HG03439 (cell line): ENCODE results near the gene SLC7A14.
A peak's percentile ranks its signal among the peaks of the same experiment; 100 is the strongest.
"Not testable (repeated sequence)": the region's sequence is repeated elsewhere in the genome, so short reads cannot be mapped to it uniquely, and the experiment has no call there.

ENCODE experiments used
- ATAC-seq: cut with Tn5 transposase; IDR thresholded peaks from one replicate; pipeline ENCODE4 v1.9.1; 2021; ENCODE audit warnings: mild to moderate bottlenecking, moderate library complexity; ENCODE audit not compliant: unreplicated experiment

Gene SLC7A14

GRCh38 chr3:170598091-170598502 is 12.2 kb upstream of the SLC7A14 start:
- no peak for ATAC-seq

- no peak for ATAC-seq
Observed at GRCh38 chr3:170594528-170594927, 8.7 kb upstream of the SLC7A14 start.

DNA sequence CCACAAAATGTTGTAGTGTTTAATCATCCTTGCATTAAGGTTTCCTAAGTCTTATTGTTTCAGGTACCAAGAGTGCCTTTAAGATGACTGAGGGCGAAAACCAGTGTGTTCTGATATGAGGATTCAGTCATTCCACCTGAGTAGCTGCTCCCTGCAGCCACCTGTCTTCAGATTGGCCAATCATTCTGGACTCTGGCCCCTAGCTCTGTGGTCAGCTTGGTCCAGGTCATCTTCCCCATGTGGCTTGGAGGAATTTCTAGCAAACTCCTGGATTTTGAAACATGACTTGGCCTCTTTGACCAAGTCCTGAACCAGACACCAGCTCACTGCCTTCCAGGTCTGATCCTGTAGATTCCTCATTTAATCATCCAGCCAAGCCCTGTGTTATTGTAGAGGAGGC is 7.8 kb upstream of the SLC7A14 start:
- no peak for ATAC-seq

- no peak for ATAC-seq
Observed at GRCh38 chr3:170589113-170589512, 3.2 kb upstream of the SLC7A14 start.

DNA sequence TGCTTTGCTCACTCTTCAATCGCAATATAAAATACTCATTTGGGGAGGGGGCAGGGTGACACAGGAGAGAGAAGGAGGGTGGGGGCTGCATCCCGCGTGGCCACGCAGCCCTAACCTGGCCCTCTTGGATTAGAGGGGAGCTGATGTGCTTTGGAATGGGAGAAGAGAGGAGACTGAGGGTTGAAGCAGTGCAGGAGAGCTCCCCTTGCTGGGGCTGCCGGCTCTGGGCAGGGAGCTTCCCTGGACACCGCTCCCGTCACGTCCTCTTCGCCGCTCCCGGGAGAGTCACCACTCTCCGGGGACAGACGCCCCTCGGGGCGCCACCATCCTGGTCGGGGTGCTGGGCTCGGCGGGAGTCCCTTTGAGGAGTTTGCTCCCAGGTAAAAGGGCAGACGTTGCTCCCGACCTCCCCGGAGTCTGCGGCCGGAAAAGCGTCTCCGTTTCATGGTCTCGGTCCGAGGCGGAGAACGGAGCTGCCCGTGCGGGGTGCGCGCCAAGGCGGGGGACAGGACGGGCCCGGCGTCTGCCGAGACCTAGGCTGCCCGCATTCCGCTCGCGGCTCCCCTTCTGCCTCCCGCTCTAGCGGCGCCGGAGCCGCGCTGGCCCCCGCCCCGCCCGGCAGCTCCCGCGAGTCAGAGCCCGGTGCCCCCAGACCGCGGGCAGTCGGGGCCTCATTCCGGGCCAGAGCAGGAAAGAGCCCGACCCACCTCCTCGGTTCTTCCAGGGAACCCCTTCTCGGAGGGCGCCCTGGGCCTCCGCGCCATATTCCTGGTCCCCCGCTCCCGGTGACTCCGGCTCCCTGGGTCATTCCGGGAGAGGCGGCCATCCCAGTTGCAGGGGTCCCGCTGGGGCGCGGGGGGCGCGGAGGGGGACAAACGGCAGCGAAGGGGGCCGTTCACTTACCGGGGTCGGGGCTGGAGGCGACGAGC is 603 bp downstream of the SLC7A14 start:
- no peak for ATAC-seq

GRCh38 chr3:170584585-170585007 is 1.3 kb downstream of the SLC7A14 start:
- no peak for ATAC-seq

GRCh38 chr3:170579646-170580045 is 6.2 kb downstream of the SLC7A14 start:
- no peak for ATAC-seq

DNA sequence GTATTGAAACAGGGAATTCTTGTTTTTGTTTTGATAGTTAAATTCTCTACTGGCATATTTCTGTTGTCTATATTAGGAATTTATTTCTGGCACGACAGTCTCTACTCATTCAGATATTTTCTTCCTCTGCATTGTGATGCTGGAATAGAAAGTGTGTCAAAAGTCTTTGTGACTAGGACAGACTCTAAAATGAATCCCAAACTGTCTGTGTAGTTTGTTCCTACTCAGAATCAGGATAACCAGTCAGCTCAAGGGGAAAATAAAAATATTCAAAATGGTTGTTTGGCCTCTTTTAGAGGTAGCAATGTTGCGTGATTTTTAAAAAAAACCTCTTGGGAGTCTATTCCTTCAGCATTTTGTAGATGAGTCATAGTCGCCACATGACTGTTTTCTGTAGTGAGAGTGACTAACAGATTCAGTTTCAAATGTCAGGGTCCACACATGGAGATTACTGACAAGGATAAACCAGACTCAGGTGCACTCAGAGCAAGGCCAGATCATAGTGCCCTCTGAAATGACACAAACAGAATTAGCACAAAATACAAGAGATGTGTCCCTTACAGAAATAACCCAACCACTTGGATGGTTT is 13.1 kb downstream of the SLC7A14 start:
- ATAC-seq: peak; percentile 97

- not testable (repeated sequence) for ATAC-seq
Observed at GRCh38 chr3:170567598-170567997, 18.3 kb downstream of the SLC7A14 start.

- no peak for ATAC-seq
Observed at GRCh38 chr3:170566413-170566812, 19.5 kb downstream of the SLC7A14 start.

DNA sequence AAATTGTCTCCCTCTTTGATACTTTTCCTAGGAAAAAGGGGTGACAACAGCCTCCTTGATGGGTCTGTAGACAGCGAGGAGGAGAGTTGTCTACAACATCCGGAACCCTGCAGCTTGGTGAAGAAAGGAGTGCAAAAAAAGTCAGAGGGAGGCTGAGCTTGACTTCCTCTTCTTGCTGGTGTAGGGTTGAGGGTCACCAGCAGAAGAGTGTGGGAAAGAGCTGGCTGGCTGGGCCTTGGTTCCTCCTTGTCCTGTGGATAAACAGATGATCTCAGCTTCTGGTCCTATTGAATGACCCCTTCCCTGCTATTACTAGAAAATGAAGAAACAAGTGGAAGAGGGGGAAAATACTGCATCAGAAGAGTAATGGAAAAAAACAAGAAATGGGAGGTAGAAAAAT is 20.4 kb downstream of the SLC7A14 start:
- no peak for ATAC-seq

DNA sequence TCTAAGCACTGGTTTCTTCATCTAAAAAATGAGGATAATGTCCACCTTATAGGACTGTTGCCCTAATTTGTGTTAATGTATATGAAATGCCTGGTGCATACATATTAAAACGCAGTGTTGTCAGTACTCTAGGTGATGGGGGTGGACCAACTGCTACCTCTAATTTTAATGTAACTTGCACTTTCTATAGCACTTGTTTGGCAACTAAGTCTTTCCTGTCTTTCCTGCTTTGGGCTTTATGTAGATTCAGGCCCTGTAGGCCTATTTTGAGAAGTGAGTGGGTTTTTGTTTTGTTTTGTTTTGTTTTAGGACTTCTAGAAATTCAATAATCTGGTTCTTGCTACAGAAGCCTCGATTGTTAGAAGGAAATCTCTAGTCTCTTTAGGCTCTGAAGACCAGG is 21.2 kb downstream of the SLC7A14 start:
- ATAC-seq: peak; percentile 12

DNA sequence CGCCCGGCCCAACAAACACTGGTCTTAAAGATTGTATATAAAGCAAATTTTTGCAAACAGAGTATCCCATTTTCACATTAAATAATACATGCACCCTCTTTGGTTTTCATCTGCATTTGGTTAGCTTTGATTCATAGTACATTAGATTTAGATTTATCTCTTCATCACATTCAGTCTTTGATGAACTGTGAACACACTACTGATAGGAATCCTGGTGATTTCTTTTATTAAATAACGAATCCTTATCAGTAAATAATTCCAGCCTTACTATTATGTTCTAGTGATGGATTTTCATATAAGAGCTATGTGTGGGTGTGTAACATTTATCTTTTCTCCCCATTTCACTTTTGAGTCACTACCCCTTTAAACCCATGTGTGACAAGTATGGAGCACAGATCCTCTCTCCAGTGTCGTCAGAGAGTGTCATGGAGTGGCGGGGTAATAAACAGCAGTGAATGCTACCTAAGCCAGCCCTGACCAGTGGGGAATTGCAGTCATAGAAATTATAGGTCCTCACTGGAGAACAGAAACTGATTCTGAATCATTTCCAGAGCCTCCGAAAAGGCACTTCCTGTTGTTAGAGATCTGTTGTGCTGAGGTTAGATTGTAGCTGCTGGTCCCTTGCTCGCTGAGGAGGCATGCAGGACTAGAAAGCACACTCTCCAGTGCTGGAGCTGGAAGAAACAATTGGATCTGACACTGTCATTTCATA is 22.0 kb downstream of the SLC7A14 start:
- ATAC-seq: peak; percentile 72

GRCh38 chr3:170562080-170562479 is 23.8 kb downstream of the SLC7A14 start:
- ATAC-seq: no peak

DNA sequence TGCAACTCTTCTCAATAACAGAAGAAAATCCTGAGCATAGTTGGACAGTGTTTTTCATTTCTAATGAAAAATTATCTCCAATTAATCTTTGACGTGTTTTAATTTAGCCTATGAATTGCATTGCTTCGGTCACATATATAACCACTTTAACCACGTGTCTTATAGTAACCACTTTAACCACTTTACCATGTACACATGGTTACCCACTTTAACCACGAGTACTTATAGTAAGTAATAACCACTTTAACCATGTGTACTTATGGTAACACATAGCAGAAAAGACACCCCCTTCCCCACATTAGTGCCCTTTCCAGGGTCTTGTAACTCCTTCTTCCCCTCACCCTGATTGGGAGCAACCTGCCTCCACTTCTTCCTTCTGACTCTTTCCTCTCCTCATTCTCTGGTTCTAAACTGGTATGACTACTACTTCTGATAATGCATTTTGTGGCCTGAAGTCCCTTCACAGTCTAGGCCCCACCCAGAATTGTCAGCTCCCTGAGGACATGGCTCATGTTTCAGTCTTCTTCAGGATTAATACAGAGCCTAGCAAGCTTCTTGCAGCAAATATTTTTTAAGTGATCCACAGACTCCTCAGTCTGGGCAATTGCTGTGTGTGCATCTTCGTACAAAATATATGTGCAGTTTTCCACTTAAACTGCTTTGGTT is 25.0 kb downstream of the SLC7A14 start:
- no peak for ATAC-seq

DNA sequence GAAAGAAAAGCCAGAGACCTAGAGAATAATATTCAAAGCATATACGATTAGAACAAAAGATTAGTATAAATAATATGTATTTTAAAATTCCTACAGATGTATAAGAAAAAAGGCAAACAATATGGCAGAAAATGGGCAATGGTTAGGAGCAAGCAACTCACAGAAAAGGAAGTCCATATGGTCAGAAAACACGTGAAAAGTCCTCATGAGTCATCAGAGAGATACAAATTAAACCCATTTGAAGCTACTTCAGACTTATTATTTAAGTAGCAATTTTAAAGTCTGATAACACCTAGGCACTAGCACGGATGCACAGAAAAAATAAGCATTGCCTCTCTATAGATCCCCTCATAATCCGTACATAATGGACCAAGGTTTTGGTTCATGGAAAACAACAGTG is 25.6 kb downstream of the SLC7A14 start:
- ATAC-seq: no peak

DNA sequence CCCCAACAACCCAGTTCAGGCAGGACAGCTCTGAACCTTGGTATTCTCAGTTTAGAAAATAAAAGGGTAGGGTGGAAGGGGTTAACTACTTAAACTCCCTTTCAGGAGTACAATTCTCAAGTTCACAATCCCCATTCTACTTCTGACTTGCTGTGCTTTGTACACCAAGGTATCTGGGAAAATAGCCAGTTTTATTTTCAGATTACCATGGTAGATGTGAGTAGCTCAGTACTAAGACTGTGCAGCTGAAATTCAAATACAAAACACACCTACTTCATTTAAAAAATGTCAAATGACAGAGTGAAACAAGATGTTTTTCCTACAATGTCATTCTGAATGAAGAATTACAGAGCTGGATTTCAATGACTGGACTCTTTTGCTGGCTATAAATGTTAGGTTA is 27.4 kb downstream of the SLC7A14 start:
- no peak for ATAC-seq

DNA sequence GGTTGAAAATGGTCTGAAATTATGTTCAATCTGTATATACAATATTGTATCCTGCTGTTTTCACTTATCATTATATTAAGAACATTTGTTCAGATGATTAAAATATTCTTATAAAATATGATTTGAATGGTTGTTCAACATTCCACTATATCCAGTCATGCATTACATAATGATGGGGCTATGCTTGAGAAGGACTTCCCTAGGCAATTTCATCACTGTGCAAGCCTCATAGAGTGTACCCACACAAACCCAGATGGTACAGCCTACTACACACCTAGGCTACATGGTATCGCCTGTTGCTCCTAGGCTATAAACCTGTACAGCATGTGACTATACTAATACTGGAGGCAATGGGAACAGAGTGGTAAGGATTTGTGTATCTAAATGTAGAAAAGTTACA is 30.5 kb downstream of the SLC7A14 start:
- ATAC-seq: no peak

DNA sequence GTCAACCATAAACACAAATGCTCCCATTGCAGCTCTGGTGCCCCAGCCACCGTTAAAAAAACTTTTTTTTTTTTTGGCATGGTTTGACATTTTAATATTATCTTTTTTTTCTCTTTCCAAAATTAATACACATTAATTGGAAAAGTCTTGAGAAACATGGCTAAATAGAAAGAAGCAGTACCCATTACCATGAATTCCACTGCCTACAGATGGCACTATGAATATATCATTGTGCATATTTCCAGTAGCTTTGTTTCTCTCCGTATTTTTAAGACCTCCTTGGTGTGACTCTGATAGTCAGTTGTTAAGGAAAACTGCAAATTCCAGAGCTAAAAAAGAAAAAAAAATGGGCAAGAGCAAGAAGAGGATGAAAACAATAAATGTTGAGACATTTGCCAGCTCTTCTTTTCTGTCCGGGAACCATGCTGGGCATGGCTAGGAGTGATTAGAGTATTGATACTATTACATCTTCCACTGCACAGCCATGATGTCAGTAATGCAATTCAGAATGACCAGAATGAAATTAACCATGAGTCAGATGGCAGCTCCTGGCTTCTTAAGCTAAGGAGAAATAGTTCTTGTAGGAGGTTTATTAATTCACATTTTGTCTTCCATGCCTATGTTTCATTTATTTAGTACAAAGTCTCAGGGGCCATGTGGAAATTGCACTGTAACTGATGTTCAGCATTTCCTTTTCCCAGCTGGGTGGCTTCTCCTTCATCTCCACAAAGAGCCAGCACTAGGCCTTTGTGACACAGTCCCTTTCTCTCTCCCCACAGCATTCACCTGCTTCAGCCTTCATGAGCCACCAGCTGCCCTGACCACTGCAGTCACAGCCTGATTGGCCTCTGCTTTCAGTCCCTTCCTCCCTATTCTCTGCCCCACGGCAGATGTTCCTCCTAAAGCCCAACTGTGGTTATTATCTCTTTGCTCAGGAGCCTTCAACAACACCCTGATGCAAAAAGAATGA is 31.8 kb downstream of the SLC7A14 start:
- ATAC-seq: no peak

GRCh38 chr3:170551252-170551651 is 34.6 kb downstream of the SLC7A14 start:
- ATAC-seq: no peak
